22Rv1 (cell line): Measurements from ENCODE around the gene TENM4.

Experiments used
- CTCF ChIP-seq: fragments of 450-650 bp; IDR thresholded peaks from 2 replicates; pipeline ENCODE4 v1.5.1; 2017; ENCODE audit warnings: mild to moderate bottlenecking
- ZFX ChIP-seq: fragments of 450-650 bp; IDR thresholded peaks from 2 replicates; pipeline ENCODE4 v1.6.1; 2017; ENCODE audit warnings: antibody characterized with exemption, borderline replicate concordance

- TF ChIP-seq CTCF (no peak), ZFX (no peak)
Observed at GRCh38 chr11:78783301-78783700, 657.5 kb downstream of the TENM4 start.
